CD8-positive, alpha-beta memory T cell (primary cell): Measurements from ENCODE around the gene WNK2. TPM values are rescaled to one million over a fixed set of nuclear protein-coding genes. Genes with fewer than 3 reads are reported as not detected.
"Not testable (repeated sequence)": the region's sequence is repeated elsewhere in the genome, so short reads cannot be mapped to it uniquely, and the experiment has no call there.

Source experiments
- CTCF ChIA-PET: fragments of 350-600 bp; sonication (Branson Sonifier 250); formaldehyde crosslinking; loops from one replicate; lab custom pipeline; 2021; ENCODE audit warnings: antibody characterized with exemption; lab: Charles Lee
- POLR2A ChIA-PET: fragments of 350-600 bp; sonication (Branson Sonifier 250); formaldehyde crosslinking; loops from one replicate; lab custom pipeline; 2021; ENCODE audit warnings: antibody characterized with exemption; lab: Charles Lee
- DNase-seq, 5 donors: peaks; one replicate each; pipeline versions ENCODE4 v3.0.0 to v3.0.0-alpha.2; 2020 to 2022; ENCODE audit warnings: mixed read lengths in 1 of 5
- H3K27ac ChIP-seq: one replicate; pipeline ENCODE4 v1.7.0; 2013; ENCODE audit warnings: low read depth, mild to moderate bottlenecking, low read length, moderate library complexity
- H3K27me3 ChIP-seq: 2 replicates; pipeline ENCODE4 v1.7.0; 2013; ENCODE audit warnings: low read length, mild to moderate bottlenecking; ENCODE audit not compliant: insufficient read depth, poor library complexity, severe bottlenecking
- H3K36me3 ChIP-seq: 2 replicates; pipeline ENCODE4 v1.7.0; 2013; ENCODE audit warnings: mild to moderate bottlenecking, low read length, moderate library complexity; ENCODE audit not compliant: insufficient read depth
- H3K4me1 ChIP-seq: 2 replicates; pipeline ENCODE4 v1.7.0; 2013; ENCODE audit warnings: mild to moderate bottlenecking, low read length, moderate library complexity; ENCODE audit not compliant: insufficient read depth
- H3K4me3 ChIP-seq: 2 replicates; pipeline ENCODE4 v1.7.0; 2013; ENCODE audit warnings: mild to moderate bottlenecking, low read length
- H3K9me3 ChIP-seq: 2 replicates; pipeline ENCODE4 v1.7.0; 2013; ENCODE audit warnings: mild to moderate bottlenecking, low read length
- H3K27ac Mint-ChIP-seq, 8 donors: one replicate each; pipeline ENCODE4 v1.8.0; 2020 to 2021; ENCODE audit warnings: mixed read lengths in 8 of 8, mild to moderate bottlenecking in 6 of 8, inconsistent platforms in 3 of 8, moderate library complexity in 3 of 8
- H3K27me3 Mint-ChIP-seq, 2 donors: one replicate each; pipeline ENCODE4 v1.8.0; 2020 to 2021; ENCODE audit warnings: mixed read lengths in 2 of 2, mild to moderate bottlenecking in 1 of 2, moderate library complexity in 1 of 2
- H3K36me3 Mint-ChIP-seq, 3 donors: one replicate each; pipeline ENCODE4 v1.8.0; 2020 to 2021; ENCODE audit warnings: mixed read lengths in 3 of 3, inconsistent platforms in 1 of 3, mild to moderate bottlenecking in 1 of 3
- H3K4me1 Mint-ChIP-seq, 3 donors: one replicate each; pipeline ENCODE4 v1.8.0; 2020 to 2021; ENCODE audit warnings: mixed read lengths in 3 of 3, inconsistent platforms in 1 of 3, mild to moderate bottlenecking in 1 of 3
- H3K4me3 Mint-ChIP-seq, 7 donors: one replicate each; pipeline ENCODE4 v1.8.0; 2020 to 2021; ENCODE audit warnings: mixed read lengths in 7 of 7, mild to moderate bottlenecking in 6 of 7, moderate library complexity in 4 of 7, inconsistent platforms in 2 of 7
- H3K9me3 Mint-ChIP-seq, 5 donors: one replicate each; pipeline ENCODE4 v1.8.0; 2020 to 2022; ENCODE audit warnings: mixed read lengths in 5 of 5, mild to moderate bottlenecking in 3 of 5, moderate library complexity in 2 of 5, inconsistent platforms in 1 of 5
- polyA plus RNA-seq: library from polyadenylated mRNA; unstranded; fragments of 300-500 nt; fragmentation: Illumina TruSeq; gene quantifications from one replicate; pipeline ENCODE4 v1.2.3, GENCODE V29; 2021
- total RNA-seq, 2 experiments: library from RNA; stranded (reverse); gene quantifications; one replicate each; pipeline ENCODE4 v1.2.3, GENCODE V29; 2021

Gene WNK2
- total and polyA plus RNA-seq, 3 experiments from 2014 or later, result 0.20 to 0.55 TPM; not detected in 1

DNA sequence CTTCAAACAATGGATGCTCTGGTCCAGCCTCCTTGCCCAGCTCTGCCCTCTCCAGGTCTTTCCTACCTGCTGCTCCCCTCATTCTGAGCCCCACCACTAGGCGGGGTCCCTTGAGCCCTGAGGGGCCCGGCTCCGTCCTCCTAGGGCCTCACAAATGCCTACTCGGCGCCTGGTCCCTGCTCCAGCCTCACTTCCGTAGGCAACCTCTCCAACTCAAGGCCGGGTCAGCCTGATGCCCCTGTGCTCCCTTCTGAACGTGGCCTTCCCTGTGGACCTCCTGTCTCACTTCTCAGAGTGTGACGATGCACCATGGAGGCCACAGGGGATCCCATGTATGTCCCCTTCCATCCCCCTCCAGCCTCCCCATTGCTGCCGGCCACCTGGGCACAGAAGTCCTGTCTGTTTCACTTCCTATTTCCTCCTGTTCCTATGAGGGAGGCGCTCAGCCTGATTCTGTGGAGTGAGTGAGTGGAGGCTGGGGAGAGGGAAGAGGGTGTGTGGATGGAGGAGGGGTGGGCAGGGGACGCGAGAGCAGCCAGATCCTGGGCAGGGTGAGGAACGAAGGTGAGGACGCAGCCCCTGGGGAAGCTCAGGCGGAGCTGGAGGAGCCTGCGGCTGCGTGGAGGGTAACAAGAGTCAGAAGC, 140.4 kb downstream of the WNK2 start:
- no peaks in the 10 kb centered on the region for H3K4me1 Mint-ChIP-seq
- POLR2A ChIA-PET, result no interaction called here
- no peaks in the 10 kb centered on the region for H3K36me3 Mint-ChIP-seq
- H3K9me3 ChIP-seq, result no peaks in the 10 kb centered on the region
- no peak overlapping the region for H3K27ac ChIP-seq
- no peak overlapping the region for H3K27ac Mint-ChIP-seq
- no peak for DNase-seq
- no peaks in the 10 kb centered on the region for H3K4me1 ChIP-seq
- H3K36me3 ChIP-seq, result no peaks in the 10 kb centered on the region
- no peak overlapping the region for H3K4me3 Mint-ChIP-seq
- H3K9me3 Mint-ChIP-seq, result no peaks in the 10 kb centered on the region
- no peak overlapping the region for H3K4me3 ChIP-seq
- CTCF ChIA-PET, result no interaction called here
- H3K27me3 ChIP-seq, result peaks cover 5% of the 10 kb centered on the region
- H3K27me3 Mint-ChIP-seq, result peaks cover 6 to 29% of the 10 kb centered on the region in 2 donors

- Mint-ChIP-seq H3K27me3 (peaks cover 6 to 36% of the 10 kb centered on the region in 2 donors), H3K36me3 (no peaks in the 10 kb centered on the region), H3K9me3 (no peaks in the 10 kb centered on the region), H3K4me1 (no peaks in the 10 kb centered on the region), H3K27ac (no peak overlapping the region), H3K4me3 (no peak overlapping the region)
- DNase-seq, result no peak
- ChIA-PET POLR2A (no interaction called here), CTCF (no interaction called here)
- H3K27me3 ChIP-seq, result peaks cover 5% of the 10 kb centered on the region
- H3K36me3 ChIP-seq, result no peaks in the 10 kb centered on the region
- no peaks in the 10 kb centered on the region for H3K9me3 ChIP-seq
- no peaks in the 10 kb centered on the region for H3K4me1 ChIP-seq
- H3K4me3 ChIP-seq, result no peak overlapping the region
- no peak overlapping the region for H3K27ac ChIP-seq
These were observed 141.5 kb downstream of the WNK2 start for GRCh38 chr9:93325307-93326035.

DNA sequence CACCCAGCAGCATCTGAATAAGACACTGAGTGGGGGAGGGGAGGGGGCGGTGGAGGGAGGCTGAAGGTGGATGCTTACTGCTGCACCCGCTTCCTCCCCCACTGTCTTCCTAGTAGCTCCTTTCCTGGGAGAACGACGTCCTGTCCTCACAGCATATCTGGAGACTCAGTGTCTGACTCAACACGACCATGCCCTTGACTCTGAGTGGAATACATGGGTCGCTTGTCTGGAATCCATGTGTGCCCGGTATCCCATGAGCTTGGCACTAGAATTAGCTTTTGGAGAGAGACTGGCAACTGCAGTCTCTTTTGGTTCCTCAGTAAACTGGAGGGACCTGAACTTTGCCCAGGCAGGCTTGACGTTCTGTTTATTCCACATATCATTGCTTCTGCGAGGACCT, 142.1 kb downstream of the WNK2 start:
- Histone ChIP-seq H3K4me1 (no peaks in the 10 kb centered on the region), H3K4me3 (no peak overlapping the region), H3K9me3 (no peaks in the 10 kb centered on the region), H3K27ac (no peak overlapping the region), H3K27me3 (no peaks in the 10 kb centered on the region), H3K36me3 (no peaks in the 10 kb centered on the region)
- no peaks in the 10 kb centered on the region for H3K4me1 Mint-ChIP-seq
- CTCF ChIA-PET, result no interaction called here
- H3K27ac Mint-ChIP-seq, result no peak overlapping the region
- POLR2A ChIA-PET, result no interaction called here
- peaks cover 6 to 32% of the 10 kb centered on the region in 2 donors for H3K27me3 Mint-ChIP-seq
- no peak overlapping the region for H3K4me3 Mint-ChIP-seq
- DNase-seq, result no peak
- H3K9me3 Mint-ChIP-seq, result no peaks in the 10 kb centered on the region
- H3K36me3 Mint-ChIP-seq, result no peaks in the 10 kb centered on the region

GRCh38 chr9:93326654-93327053, 142.7 kb downstream of the WNK2 start:
- Mint-ChIP-seq H3K36me3 (no peaks in the 10 kb centered on the region), H3K9me3 (no peaks in the 10 kb centered on the region), H3K4me1 (no peaks in the 10 kb centered on the region), H3K4me3 (no peak overlapping the region), H3K27ac (no peak overlapping the region), H3K27me3 (peaks cover 3 to 29% of the 10 kb centered on the region in 2 donors)
- POLR2A ChIA-PET, result no interaction called here
- Histone ChIP-seq H3K27me3 (no peaks in the 10 kb centered on the region), H3K4me3 (no peak overlapping the region), H3K36me3 (no peaks in the 10 kb centered on the region), H3K27ac (no peak overlapping the region), H3K4me1 (no peaks in the 10 kb centered on the region), H3K9me3 (no peaks in the 10 kb centered on the region)
- CTCF ChIA-PET, result no interaction called here
- DNase-seq, result no peak

DNA sequence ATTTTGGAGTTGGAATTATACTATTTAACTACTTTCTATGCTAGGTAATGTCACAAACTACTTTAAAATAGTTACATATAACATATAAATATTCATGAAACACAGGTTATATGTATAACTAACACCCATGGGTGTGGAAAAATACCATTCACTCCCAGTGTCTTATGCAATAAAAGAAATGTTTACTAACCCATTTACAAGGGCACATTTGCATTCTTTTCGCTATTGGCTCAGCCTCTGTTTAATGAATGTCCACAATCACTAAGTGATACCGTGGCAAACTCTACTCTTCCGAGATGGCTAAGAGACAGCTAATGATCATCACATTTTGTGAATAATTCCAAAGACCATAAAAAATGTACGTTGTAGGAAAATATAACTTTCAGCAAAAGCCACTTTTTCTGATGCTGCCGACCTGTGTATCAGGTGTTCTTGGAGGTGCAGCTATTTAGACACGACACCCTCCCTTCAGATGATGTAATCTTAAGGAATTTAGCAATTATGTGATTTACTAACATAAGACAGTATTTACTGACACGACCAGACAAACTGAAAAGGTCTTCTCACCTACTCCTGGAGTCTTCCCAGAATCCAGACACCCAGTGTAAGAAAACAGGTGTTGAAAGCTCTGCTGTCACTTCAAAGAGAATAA, 145.8 kb downstream of the WNK2 start:
- Mint-ChIP-seq H3K9me3 (peaks cover 0 to 2% (median 0%) of the 10 kb centered on the region in 5 donors), H3K27me3 (peaks cover 4 to 33% of the 10 kb centered on the region in 2 donors), H3K27ac (no peak overlapping the region), H3K4me3 (no peak overlapping the region), H3K36me3 (no peaks in the 10 kb centered on the region), H3K4me1 (no peaks in the 10 kb centered on the region)
- H3K4me1 ChIP-seq, result no peaks in the 10 kb centered on the region
- POLR2A ChIA-PET, result no interaction called here
- no peaks in the 10 kb centered on the region for H3K27me3 ChIP-seq
- DNase-seq, result no peak
- CTCF ChIA-PET, result no interaction called here
- H3K36me3 ChIP-seq, result no peaks in the 10 kb centered on the region
- H3K4me3 ChIP-seq, result no peak overlapping the region
- H3K27ac ChIP-seq, result no peak overlapping the region
- no peaks in the 10 kb centered on the region for H3K9me3 ChIP-seq

- H3K27ac ChIP-seq, result no peak overlapping the region
- Mint-ChIP-seq H3K27me3 (peaks cover 3 to 21% of the 10 kb centered on the region in 2 donors), H3K27ac (no peak overlapping the region), H3K4me1 (no peaks in the 10 kb centered on the region), H3K9me3 (peaks cover 2 to 6% (median 2%) of the 10 kb centered on the region in 5 donors), H3K4me3 (no peak overlapping the region), H3K36me3 (peaks cover 0 to 8% (median 0%) of the 10 kb centered on the region in 3 donors)
- H3K9me3 ChIP-seq, result no peaks in the 10 kb centered on the region
- H3K36me3 ChIP-seq, result no peaks in the 10 kb centered on the region
- CTCF ChIA-PET, result no interaction called here
- H3K4me3 ChIP-seq, result no peak overlapping the region
- no peak for DNase-seq
- POLR2A ChIA-PET, result no interaction called here
- no peaks in the 10 kb centered on the region for H3K4me1 ChIP-seq
- no peaks in the 10 kb centered on the region for H3K27me3 ChIP-seq
These were observed 148.4 kb downstream of the WNK2 start for GRCh38 chr9:93332317-93332716.

DNA sequence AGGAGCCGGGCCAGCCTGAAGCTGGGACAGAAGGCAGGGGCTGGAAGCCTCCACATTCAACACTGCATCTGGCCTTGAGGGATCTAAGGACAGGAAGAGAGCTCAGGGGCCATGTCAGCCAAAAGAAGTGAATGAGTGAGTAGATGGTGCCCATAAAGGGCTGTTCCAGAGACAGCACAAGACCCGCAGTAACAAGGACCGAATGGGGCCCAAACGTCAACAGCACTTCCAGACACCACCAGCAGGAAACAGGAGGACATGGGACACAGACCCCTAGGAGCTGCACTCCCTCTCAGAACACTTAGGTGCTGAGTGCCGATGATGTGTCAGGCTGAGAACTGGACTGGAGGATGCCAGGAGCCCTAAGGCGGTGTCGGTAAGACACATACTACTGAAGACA, 152.8 kb downstream of the WNK2 start:
- Histone ChIP-seq H3K36me3 (no peaks in the 10 kb centered on the region), H3K4me1 (no peaks in the 10 kb centered on the region), H3K27ac (no peak overlapping the region), H3K9me3 (no peaks in the 10 kb centered on the region), H3K27me3 (no peaks in the 10 kb centered on the region), H3K4me3 (no peak overlapping the region)
- ChIA-PET CTCF (no interaction called here), POLR2A (no interaction called here)
- peaks cover 0 to 20% (median 4%) of the 10 kb centered on the region in 3 donors for H3K36me3 Mint-ChIP-seq
- H3K9me3 Mint-ChIP-seq, result peaks cover 14 to 25% (median 23%) of the 10 kb centered on the region in 5 donors
- H3K27ac Mint-ChIP-seq, result no peak overlapping the region
- H3K27me3 Mint-ChIP-seq, result peaks cover 11 to 27% of the 10 kb centered on the region in 2 donors
- no peak for DNase-seq
- no peaks in the 10 kb centered on the region for H3K4me1 Mint-ChIP-seq
- H3K4me3 Mint-ChIP-seq, result no peak overlapping the region

DNA sequence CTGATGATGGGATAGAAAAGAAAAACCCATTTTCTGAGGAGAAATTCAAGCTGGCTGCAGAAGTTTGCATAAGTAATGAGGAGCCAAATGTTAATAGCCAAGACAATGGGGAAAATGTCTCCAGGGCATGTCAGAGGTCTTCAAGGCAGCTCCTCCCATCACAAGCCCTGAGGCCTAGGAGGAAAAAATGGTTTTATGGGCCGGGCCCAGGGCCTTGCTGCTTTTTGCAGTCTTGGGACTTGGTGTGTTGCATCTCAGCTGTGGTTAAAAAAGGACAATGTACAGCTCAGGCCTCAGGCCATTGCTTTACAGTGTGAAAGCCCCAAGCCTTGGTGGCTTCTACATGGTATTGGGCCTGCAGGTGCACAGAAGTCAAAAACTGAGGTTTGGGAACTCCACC, 154.3 kb downstream of the WNK2 start:
- H3K27ac ChIP-seq, H3K4me3 Mint-ChIP-seq, H3K36me3 ChIP-seq, H3K4me1 Mint-ChIP-seq, H3K27ac Mint-ChIP-seq, CTCF ChIA-PET, H3K27me3 ChIP-seq, H3K4me3 ChIP-seq, H3K4me1 ChIP-seq, DNase-seq, POLR2A ChIA-PET, H3K9me3 ChIP-seq: not testable (repeated sequence)
- Mint-ChIP-seq H3K27me3 (peaks cover 15 to 27% of the 10 kb centered on the region in 2 donors), H3K36me3 (peaks cover 0 to 20% (median 4%) of the 10 kb centered on the region in 3 donors), H3K9me3 (peaks cover 14 to 24% (median 23%) of the 10 kb centered on the region in 5 donors)
